CD4-positive, CD25-positive, alpha-beta regulatory T cell (primary cell): ENCODE data around the gene YWHAE. TPM values are rescaled to one million over a fixed set of nuclear protein-coding genes. Genes with fewer than 3 reads are reported as not detected.
"Not testable (repeated sequence)": the region's sequence is repeated elsewhere in the genome, so short reads cannot be mapped to it uniquely, and the experiment has no call there.

ENCODE experiments used
- ATAC-seq, 2 donors: fragments of 150-1000 bp; cut with Tn5 transposase; one replicate each; pipeline ENCODE4 v1.10.0; 2021; ENCODE audit warnings: low read depth in 2 of 2, moderate number of reproducible peaks in 2 of 2, moderate library complexity in 1 of 2
- DNase-seq, 3 donors: peaks; one replicate each; pipeline versions ENCODE4 v3.0.0 to v3.0.0-alpha.2; 2012 to 2022; ENCODE audit warnings: mixed read lengths in 1 of 3
- H3K27ac ChIP-seq: one replicate; pipeline ENCODE4 v1.7.0; 2013; ENCODE audit warnings: mild to moderate bottlenecking, low read length; ENCODE audit not compliant: insufficient read depth, poor library complexity, severe bottlenecking
- H3K27me3 ChIP-seq: one replicate; pipeline ENCODE4 v1.7.0; 2013; ENCODE audit warnings: low read length; ENCODE audit not compliant: control insufficient read depth, insufficient read depth
- H3K36me3 ChIP-seq: one replicate; pipeline ENCODE4 v1.7.0; 2013; ENCODE audit warnings: mild to moderate bottlenecking, low read length, moderate library complexity; ENCODE audit not compliant: control insufficient read depth, insufficient read depth
- H3K4me1 ChIP-seq: 2 replicates; pipeline ENCODE4 v1.7.0; 2013; ENCODE audit warnings: mild to moderate bottlenecking, low read length; ENCODE audit not compliant: insufficient read depth, control insufficient read depth, poor library complexity, severe bottlenecking
- H3K4me3 ChIP-seq: one replicate; pipeline ENCODE4 v1.7.0; 2013; ENCODE audit warnings: low read depth, mild to moderate bottlenecking, low read length, moderate library complexity
- H3K9me3 ChIP-seq, 2 experiments: 1 replicate in 1 of 2; 2 replicates in 1 of 2; pipeline ENCODE4 v1.7.0; 2013; ENCODE audit warnings: low read length in 2 of 2, mild to moderate bottlenecking in 1 of 2, moderate library complexity in 1 of 2; ENCODE audit not compliant: control insufficient read depth in 2 of 2
- H3K27ac Mint-ChIP-seq, 3 donors: one replicate each; pipeline ENCODE4 v1.8.0; 2020 to 2022; ENCODE audit warnings: mild to moderate bottlenecking in 3 of 3, mixed read lengths in 3 of 3, moderate library complexity in 2 of 3
- H3K27me3 Mint-ChIP-seq: one replicate; pipeline ENCODE4 v1.8.0; 2022; ENCODE audit warnings: mild to moderate bottlenecking, mixed read lengths
- H3K36me3 Mint-ChIP-seq: one replicate; pipeline ENCODE4 v1.8.0; 2020; ENCODE audit warnings: mixed read lengths
- H3K4me1 Mint-ChIP-seq, 4 donors: one replicate each; pipeline ENCODE4 v1.8.0; 2020 to 2022; ENCODE audit warnings: mixed read lengths in 4 of 4, mild to moderate bottlenecking in 1 of 4
- H3K4me3 Mint-ChIP-seq, 4 donors: one replicate each; pipeline ENCODE4 v1.8.0; 2020 to 2022; ENCODE audit warnings: mild to moderate bottlenecking in 4 of 4, mixed read lengths in 4 of 4, moderate library complexity in 3 of 4
- H3K9me3 Mint-ChIP-seq, 7 donors: one replicate each; pipeline ENCODE4 v1.8.0; 2020 to 2022; ENCODE audit warnings: mixed read lengths in 7 of 7, mild to moderate bottlenecking in 3 of 7, moderate library complexity in 2 of 7
- polyA plus RNA-seq, 4 donors: library from polyadenylated mRNA; unstranded; fragments of 300-500 nt; fragmentation: Illumina TruSeq; gene quantifications; one replicate each; pipeline ENCODE4 v1.2.3, GENCODE V29; 2021
- total RNA-seq: library from RNA; stranded (reverse); gene quantifications from one replicate; pipeline ENCODE4 v1.2.3, GENCODE V29; 2022

The YWHAE gene
- total and polyA plus RNA-seq, 5 donors from 2014 or later, result 68.6 to 136 (median 92.2) TPM

- peaks cover 45% of the 10 kb centered on the region for H3K4me1 ChIP-seq
- H3K9me3 Mint-ChIP-seq, result no peaks in the 10 kb centered on the region
- DNase-seq (peak in 2 of 3 donors; percentile 40 to 68), ATAC-seq (peak; percentile 75 to 81)
- H3K36me3 Mint-ChIP-seq, result peaks cover 26% of the 10 kb centered on the region
- peak overlapping the region; percentile 68 for H3K27ac ChIP-seq
- H3K4me1 Mint-ChIP-seq, result peaks cover 15 to 70% (median 41%) of the 10 kb centered on the region in 4 donors
- no peaks in the 10 kb centered on the region for H3K27me3 Mint-ChIP-seq
- H3K4me3 ChIP-seq, result peak overlapping the region; percentile 60
- H3K27ac Mint-ChIP-seq, result peak overlapping the region; percentile 55 to 87 (median 87)
- H3K4me3 Mint-ChIP-seq, result peak overlapping the region; percentile 34 to 79 (median 62)
- no peaks in the 10 kb centered on the region for H3K27me3 ChIP-seq
- peaks cover 33% of the 10 kb centered on the region for H3K36me3 ChIP-seq
- no peaks in the 10 kb centered on the region for H3K9me3 ChIP-seq
These were observed 37.8 kb downstream of the YWHAE start for GRCh38 chr17:1362065-1362848.

DNA sequence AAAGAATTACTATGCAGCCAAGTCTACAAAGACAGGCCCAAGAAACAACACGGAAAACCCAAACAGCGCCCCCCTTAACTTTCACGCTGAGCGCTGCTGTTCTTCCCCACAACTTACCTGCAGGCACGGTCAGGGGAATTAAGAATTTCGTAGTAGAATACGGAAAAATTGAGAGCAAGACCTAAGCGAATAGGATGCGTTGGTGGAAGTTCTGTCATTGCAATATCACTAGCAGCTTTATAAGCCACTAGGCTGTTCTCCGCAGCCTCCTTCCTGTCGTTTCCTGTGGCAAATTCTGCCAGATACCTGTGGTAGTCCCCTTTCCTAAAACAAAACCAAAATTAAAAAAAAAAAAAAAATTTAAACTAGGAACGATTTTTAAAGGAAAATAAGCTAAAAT, 39.0 kb downstream of the YWHAE start:
- peak overlapping the region; percentile 68 for H3K27ac ChIP-seq

GRCh38 chr17:1360315-1360714, 39.7 kb downstream of the YWHAE start:
- peak overlapping the region; percentile 68 for H3K27ac ChIP-seq
- H3K36me3 Mint-ChIP-seq, result peaks cover 33% of the 10 kb centered on the region
- peak overlapping the region in 2 of 4 donors; percentile 39 to 52 for H3K4me3 Mint-ChIP-seq

More for the DNA sequence above, 39.0 kb downstream of the YWHAE start:
- Mint-ChIP-seq H3K36me3 (peaks cover 29% of the 10 kb centered on the region), H3K27me3 (no peaks in the 10 kb centered on the region), H3K4me3 (peak overlapping the region; percentile 39 to 85 (median 58)), H3K27ac (peak overlapping the region in 2 of 3 donors; percentile 84 to 88), H3K9me3 (no peaks in the 10 kb centered on the region), H3K4me1 (peaks cover 14 to 66% (median 40%) of the 10 kb centered on the region in 4 donors)
- DNase-seq (no peak), ATAC-seq (no peak)
- no peaks in the 10 kb centered on the region for H3K27me3 ChIP-seq
- peaks cover 44% of the 10 kb centered on the region for H3K4me1 ChIP-seq
- H3K4me3 ChIP-seq, result peak overlapping the region; percentile 60
- peaks cover 38% of the 10 kb centered on the region for H3K36me3 ChIP-seq
- H3K9me3 ChIP-seq, result no peaks in the 10 kb centered on the region

GRCh38 chr17:1354030-1354429, 46.0 kb downstream of the YWHAE start:
- no peaks in the 10 kb centered on the region for H3K9me3 Mint-ChIP-seq
- H3K27me3 Mint-ChIP-seq, result no peaks in the 10 kb centered on the region
- no peaks in the 10 kb centered on the region for H3K27me3 ChIP-seq
- H3K27ac Mint-ChIP-seq, result peak overlapping the region in 2 of 3 donors; percentile 14 to 27
- DNase-seq (no peak), ATAC-seq (no peak)
- H3K4me1 ChIP-seq, result no peaks in the 10 kb centered on the region
- H3K4me3 ChIP-seq, result no peak overlapping the region
- H3K36me3 ChIP-seq, result peaks cover 58% of the 10 kb centered on the region
- H3K9me3 ChIP-seq, result no peaks in the 10 kb centered on the region
- H3K36me3 Mint-ChIP-seq, result peaks cover 37% of the 10 kb centered on the region
- H3K27ac ChIP-seq, result no peak overlapping the region
- H3K4me3 Mint-ChIP-seq, result no peak overlapping the region
- peaks cover 0 to 23% (median 12%) of the 10 kb centered on the region in 4 donors for H3K4me1 Mint-ChIP-seq

More at GRCh38 chr17:1360315-1360714, 39.7 kb downstream of the YWHAE start:
- Histone ChIP-seq H3K4me1 (peaks cover 38% of the 10 kb centered on the region), H3K4me3 (peak overlapping the region; percentile 60), H3K36me3 (peaks cover 43% of the 10 kb centered on the region)
- H3K4me1 Mint-ChIP-seq, result peaks cover 10 to 62% (median 38%) of the 10 kb centered on the region in 4 donors
- H3K9me3 ChIP-seq, H3K27me3 Mint-ChIP-seq, H3K27me3 ChIP-seq, H3K9me3 Mint-ChIP-seq, ATAC-seq: not testable (repeated sequence)
- peak in 1 of 3 donors; percentile 40 for DNase-seq
- H3K27ac Mint-ChIP-seq, result peak overlapping the region; percentile 48 to 88 (median 84)

- not testable (repeated sequence) for H3K9me3 Mint-ChIP-seq, H3K27me3 ChIP-seq, H3K4me3 ChIP-seq, H3K4me3 Mint-ChIP-seq, H3K4me1 ChIP-seq, ATAC-seq, H3K9me3 ChIP-seq, H3K27me3 Mint-ChIP-seq, DNase-seq, H3K27ac ChIP-seq
- peak overlapping the region in 1 of 3 donors; percentile 43 for H3K27ac Mint-ChIP-seq
- peaks cover 0 to 26% (median 20%) of the 10 kb centered on the region in 4 donors for H3K4me1 Mint-ChIP-seq
- peaks cover 37% of the 10 kb centered on the region for H3K36me3 Mint-ChIP-seq
- peaks cover 66% of the 10 kb centered on the region for H3K36me3 ChIP-seq
These were observed 47.5 kb downstream of the YWHAE start for GRCh38 chr17:1352530-1352929.

- DNase-seq (no peak), ATAC-seq (no peak)
- H3K4me3 ChIP-seq, result no peak overlapping the region
- H3K4me3 Mint-ChIP-seq, result no peak overlapping the region
- H3K27ac ChIP-seq, result no peak overlapping the region
- no peak overlapping the region for H3K27ac Mint-ChIP-seq
- no peaks in the 10 kb centered on the region for H3K9me3 Mint-ChIP-seq
- H3K4me1 Mint-ChIP-seq, result peaks cover 0 to 28% (median 22%) of the 10 kb centered on the region in 4 donors
- H3K36me3 ChIP-seq, result peaks cover 70% of the 10 kb centered on the region
- peaks cover 38% of the 10 kb centered on the region for H3K36me3 Mint-ChIP-seq
- no peaks in the 10 kb centered on the region for H3K9me3 ChIP-seq
- no peaks in the 10 kb centered on the region for H3K27me3 ChIP-seq
- no peaks in the 10 kb centered on the region for H3K27me3 Mint-ChIP-seq
- H3K4me1 ChIP-seq, result no peaks in the 10 kb centered on the region
These were observed 48.1 kb downstream of the YWHAE start for GRCh38 chr17:1351971-1352370.

GRCh38 chr17:1351275-1351674, 48.7 kb downstream of the YWHAE start:
- Mint-ChIP-seq H3K4me3 (no peak overlapping the region), H3K9me3 (no peaks in the 10 kb centered on the region), H3K27me3 (no peaks in the 10 kb centered on the region), H3K4me1 (peaks cover 0 to 31% (median 23%) of the 10 kb centered on the region in 4 donors), H3K36me3 (peaks cover 38% of the 10 kb centered on the region), H3K27ac (peak overlapping the region in 1 of 3 donors; percentile 35)
- Histone ChIP-seq H3K27ac (no peak overlapping the region), H3K36me3 (peaks cover 69% of the 10 kb centered on the region), H3K9me3 (no peaks in the 10 kb centered on the region), H3K4me3 (no peak overlapping the region), H3K4me1 (no peaks in the 10 kb centered on the region), H3K27me3 (no peaks in the 10 kb centered on the region)
- no peak for ATAC-seq
- DNase-seq, result no peak
